OCI-LY1 (cell line): ENCODE data around the gene BIVM.
"Not testable (repeated sequence)": the region's sequence is repeated elsewhere in the genome, so short reads cannot be mapped to it uniquely, and the experiment has no call there.

Experiments
- H2AFZ ChIP-seq: fragments of 200-600 bp; sonication (generic), shearing (Covaris generic); 2 replicates; pipeline ENCODE4 v1.6.0; 2014; ENCODE audit warnings: antibody characterized with exemption, mild to moderate bottlenecking, low read length
- H3F3A ChIP-seq: fragments of 200-600 bp; sonication (generic), shearing (Covaris generic); 2 replicates; pipeline ENCODE4 v1.6.0; 2014; ENCODE audit warnings: mild to moderate bottlenecking, antibody characterized with exemption, low read length, moderate library complexity; ENCODE audit not compliant: insufficient read depth
- H3K27ac ChIP-seq: fragments of 200-600 bp; sonication (generic); 2 replicates; pipeline ENCODE4 v1.5.1; 2014; ENCODE audit warnings: low read length, mixed run types, mild to moderate bottlenecking, low read depth; ENCODE audit not compliant: poor library complexity, severe bottlenecking
- H3K27me3 ChIP-seq: fragments of 200-600 bp; sonication (generic); 2 replicates; pipeline ENCODE4 v1.6.0; 2014; ENCODE audit warnings: antibody characterized with exemption, mild to moderate bottlenecking, low read length, moderate library complexity; ENCODE audit not compliant: insufficient read depth
- H3K36me3 ChIP-seq: fragments of 200-600 bp; sonication (generic); 2 replicates; pipeline ENCODE4 v1.6.1; 2014; ENCODE audit warnings: mild to moderate bottlenecking, antibody characterized with exemption, low read length, moderate library complexity, mixed read lengths; ENCODE audit not compliant: insufficient read depth
- H3K4me1 ChIP-seq: fragments of 200-600 bp; sonication (generic); 2 replicates; pipeline ENCODE4 v1.5.1; 2014; ENCODE audit warnings: mild to moderate bottlenecking, low read length, moderate library complexity; ENCODE audit not compliant: insufficient read depth, severe bottlenecking
- H3K4me2 ChIP-seq: fragments of 200-600 bp; sonication (generic), shearing (Covaris generic); 2 replicates; pipeline ENCODE4 v1.6.1; 2014; ENCODE audit warnings: low read length
- H3K4me3 ChIP-seq: fragments of 200-600 bp; sonication (generic); 2 replicates; pipeline ENCODE4 v1.5.1; 2014; ENCODE audit warnings: low read length, low read depth, mild to moderate bottlenecking, mixed read lengths; ENCODE audit not compliant: poor library complexity, severe bottlenecking
- H3K79me2 ChIP-seq: fragments of 200-600 bp; shearing (Covaris generic); 2 replicates; pipeline ENCODE4 v1.6.1; 2016; ENCODE audit warnings: mixed run types, low read length, mixed read lengths; ENCODE audit not compliant: insufficient read depth
- H3K9ac ChIP-seq: fragments of 200-600 bp; sonication (generic), shearing (Covaris generic); 2 replicates; pipeline ENCODE4 v1.6.1; 2014; ENCODE audit warnings: mild to moderate bottlenecking, low read length, mixed read lengths
- H3K9me2 ChIP-seq: fragments of 200-600 bp; sonication (generic), shearing (Covaris generic); 2 replicates; pipeline ENCODE4 v1.6.1; 2014; ENCODE audit warnings: low read depth, mild to moderate bottlenecking, low read length, mixed read lengths
- H3K9me3 ChIP-seq: fragments of 200-600 bp; shearing (Covaris generic); 2 replicates; pipeline ENCODE4 v1.6.1; 2014; ENCODE audit warnings: low read length, mixed read lengths
- H4K20me1 ChIP-seq: fragments of 200-600 bp; sonication (generic), shearing (Covaris generic); 2 replicates; pipeline ENCODE4 v1.6.0; 2016; ENCODE audit warnings: mild to moderate bottlenecking, low read length; ENCODE audit not compliant: insufficient read depth
- CTCF ChIP-seq: fragments of 200-600 bp; sonication (generic), shearing (Covaris generic); IDR thresholded peaks from 2 replicates; pipeline ENCODE4 v1.5.1; 2017; ENCODE audit warnings: mild to moderate bottlenecking, antibody characterized with exemption, low read length, moderate library complexity, mixed read lengths
- EZH2 ChIP-seq: fragments of 200-600 bp; sonication (generic), shearing (Covaris generic); IDR thresholded peaks from 2 replicates; pipeline ENCODE4 v1.8.0; 2017; ENCODE audit warnings: borderline replicate concordance, mixed run types, mild to moderate bottlenecking, antibody characterized with exemption, low read length, moderate library complexity, mixed read lengths

The BIVM gene

DNA sequence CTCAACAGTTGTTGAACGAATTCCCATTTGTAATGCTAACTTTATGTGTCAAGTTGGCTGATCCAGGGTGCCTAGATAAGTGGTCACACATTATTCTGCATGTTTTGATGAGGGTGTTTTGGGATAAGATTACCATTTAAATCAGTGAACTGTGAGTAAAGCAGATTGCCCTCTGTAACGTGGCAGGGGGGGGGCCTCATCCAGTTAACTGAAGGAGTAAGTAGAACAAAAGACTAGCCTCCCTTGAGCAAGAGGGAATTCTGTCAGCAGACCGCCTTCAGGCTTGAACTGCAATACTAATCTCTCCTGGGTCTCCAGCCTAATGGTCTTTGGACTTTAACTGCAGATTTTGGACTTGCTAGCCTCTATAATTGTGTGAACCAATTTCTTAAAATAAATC lies 21.2 kb upstream of the BIVM start:
- no peak for TF ChIP-seq CTCF
- no peak for TF ChIP-seq EZH2

DNA sequence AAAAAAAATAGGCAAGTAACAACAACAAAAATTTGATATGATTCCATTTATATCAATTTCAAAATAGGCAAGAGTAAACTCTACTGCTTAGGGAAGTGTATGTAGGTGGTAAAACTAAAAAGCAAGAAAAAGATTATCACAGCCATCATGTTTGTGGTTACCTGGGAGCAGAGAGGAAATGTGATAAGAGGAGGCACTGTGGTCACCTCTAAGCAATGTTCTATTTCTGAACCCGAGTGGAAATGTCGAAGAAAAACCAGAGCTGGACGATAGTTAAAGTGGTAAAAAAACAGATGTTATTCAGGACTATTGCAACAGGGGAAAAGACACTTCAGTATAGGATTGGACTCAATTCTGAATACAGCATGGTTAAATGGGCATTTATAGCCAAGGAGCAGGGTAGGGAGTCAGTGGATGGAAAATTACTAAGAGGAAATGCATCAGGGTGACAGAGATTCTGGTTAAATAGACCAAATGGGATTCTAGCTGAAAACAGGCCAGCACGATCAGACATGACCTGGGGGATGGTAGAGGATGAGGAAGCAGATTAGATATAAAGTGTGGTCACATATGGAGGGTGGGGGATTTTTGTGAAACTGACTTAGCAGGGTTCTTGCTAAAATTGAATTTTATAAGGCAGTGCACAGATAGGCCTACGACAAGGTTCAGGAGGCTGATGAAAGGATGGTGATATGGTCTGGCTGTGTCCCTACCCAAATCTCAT lies 19.3 kb upstream of the BIVM start:
- Histone ChIP-seq H3K4me2 (no peak overlapping the region), H3K9me3 (no peaks in the 10 kb centered on the region), H3K4me3 (no peak overlapping the region), H3K36me3 (no peaks in the 10 kb centered on the region; the same call in 1 of the 2 replicates), H2AFZ (no peak overlapping the region), H3K79me2 (no peaks in the 10 kb centered on the region), H3K27ac (no peak overlapping the region), H3K4me1 (no peaks in the 10 kb centered on the region), H3K27me3 (no peaks in the 10 kb centered on the region), H4K20me1 (no peaks in the 10 kb centered on the region), H3F3A (no peaks in the 10 kb centered on the region), H3K9me2 (no peaks in the 10 kb centered on the region), H3K9ac (no peak overlapping the region)
- TF ChIP-seq CTCF (no peak), EZH2 (no peak)

More for the DNA sequence above, 21.2 kb upstream of the BIVM start:
- H3K9ac ChIP-seq, result no peak overlapping the region
- H3F3A ChIP-seq, result no peaks in the 10 kb centered on the region
- H3K36me3 ChIP-seq, result no peaks in the 10 kb centered on the region; the same call in 1 of the 2 replicates
- no peaks in the 10 kb centered on the region for H3K79me2 ChIP-seq
- H3K27me3 ChIP-seq, result no peaks in the 10 kb centered on the region
- H3K4me2 ChIP-seq, result no peak overlapping the region
- H3K9me3 ChIP-seq, result no peaks in the 10 kb centered on the region
- H3K4me1 ChIP-seq, result peaks cover 8% of the 10 kb centered on the region
- H3K27ac ChIP-seq, result no peak overlapping the region
- no peaks in the 10 kb centered on the region for H3K9me2 ChIP-seq
- no peak overlapping the region for H2AFZ ChIP-seq
- H4K20me1 ChIP-seq, result no peaks in the 10 kb centered on the region
- H3K4me3 ChIP-seq, result no peak overlapping the region

- not testable (repeated sequence) for H2AFZ ChIP-seq, H4K20me1 ChIP-seq, H3K4me3 ChIP-seq, H3K4me1 ChIP-seq, H3K27me3 ChIP-seq, H3K9me3 ChIP-seq, H3K4me2 ChIP-seq, H3K27ac ChIP-seq, H3K79me2 ChIP-seq, H3K9ac ChIP-seq, H3F3A ChIP-seq, H3K36me3 ChIP-seq, H3K9me2 ChIP-seq
Measured at GRCh38 chr13:102780656-102781055, 18.3 kb upstream of the BIVM start.

DNA sequence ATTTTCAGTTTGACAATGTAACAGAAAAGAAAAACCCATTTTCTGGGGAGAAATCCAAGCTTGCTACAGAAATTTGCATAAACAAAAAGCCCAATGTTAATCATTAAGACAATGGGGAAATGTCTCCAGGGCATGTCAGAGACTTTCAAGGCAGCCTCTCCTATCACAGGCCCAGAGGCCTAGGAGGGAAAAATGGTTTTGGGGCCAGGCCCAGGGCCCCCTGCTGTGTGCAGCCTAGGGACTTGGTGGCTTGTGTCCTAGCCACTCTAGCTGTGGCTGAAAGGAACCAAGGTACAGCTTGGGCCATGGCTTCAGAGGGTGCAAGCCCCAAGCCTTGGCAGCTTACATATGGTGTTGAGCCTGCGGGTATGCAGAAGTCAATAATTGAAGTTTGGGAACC lies 17.3 kb upstream of the BIVM start:
- no peak overlapping the region for H2AFZ ChIP-seq

More for the DNA sequence above, 17.3 kb upstream of the BIVM start:
- no peaks in the 10 kb centered on the region for H4K20me1 ChIP-seq
- no peaks in the 10 kb centered on the region for H3K27me3 ChIP-seq
- no peak for TF ChIP-seq EZH2
- no peak for TF ChIP-seq CTCF
- no peaks in the 10 kb centered on the region for H3F3A ChIP-seq
- no peaks in the 10 kb centered on the region for H3K4me1 ChIP-seq
- H3K36me3 ChIP-seq, result no peaks in the 10 kb centered on the region; the same call in 1 of the 2 replicates
- no peak overlapping the region for H3K4me2 ChIP-seq
- H3K4me3 ChIP-seq, result no peak overlapping the region
- H3K9ac ChIP-seq, result no peak overlapping the region
- no peaks in the 10 kb centered on the region for H3K79me2 ChIP-seq
- H3K27ac ChIP-seq, result no peak overlapping the region
- no peaks in the 10 kb centered on the region for H3K9me2 ChIP-seq
- no peaks in the 10 kb centered on the region for H3K9me3 ChIP-seq
